Endothelial cell of umbilical vein (primary cell): ENCODE data around the gene USP28. TPM values are rescaled to one million over a fixed set of nuclear protein-coding genes. Genes with fewer than 3 reads are reported as not detected.
A peak's percentile ranks its signal among the peaks of the same experiment; 100 is the strongest.

Experiments
- BruUV-seq: library from RNA; stranded (reverse); fragments of 400-500 nt; replicated peaks from 2 replicates; lab custom pipeline; 2021; lab: Mats Ljungman, UMichigan
- CTCF ChIA-PET: fragments of 300-600, 350-600 bp; sonication (Branson Sonifier 250); formaldehyde crosslinking; loops from one replicate; lab custom pipeline; 2021; ENCODE audit warnings: antibody characterized with exemption, inconsistent platforms; lab: Charles Lee
- POLR2A ChIA-PET: fragments of 300-600, 350-600 bp; sonication (Branson Sonifier 250); formaldehyde crosslinking; loops from one replicate; lab custom pipeline; 2021; ENCODE audit warnings: antibody characterized with exemption, inconsistent platforms; lab: Charles Lee
- DNase-seq: peaks from one replicate; pipeline ENCODE4 v3.0.0-alpha.2; 2011; ENCODE audit warnings: low read depth, low spot score
- FAIRE-seq: peaks from 2 replicates; lab custom pipeline; 2011; peaks lifted over from hg19 to GRCh38; lab: Jason Lieb, UNC
- H2AFZ ChIP-seq: 2 replicates; pipeline ENCODE4 v1.6.0; 2012; ENCODE audit warnings: low read depth, low read length, control low read depth, inconsistent platforms
- H3K27ac ChIP-seq: 2 replicates; pipeline ENCODE4 v1.5.1; 2011; ENCODE audit warnings: low read depth, mild to moderate bottlenecking, control low read depth, low read length, moderate library complexity; ENCODE audit not compliant: insufficient read depth
- H3K27me3 ChIP-seq, 2 experiments: 2 replicates each; pipeline versions ENCODE4 v1.6.0 to v1.6.1; 2011; ENCODE audit warnings: low read length in 2 of 2, mixed read lengths in 1 of 2; ENCODE audit not compliant: control insufficient read depth in 2 of 2, insufficient read depth in 2 of 2
- H3K36me3 ChIP-seq, 2 experiments: 2 replicates in 1 of 2; 3 replicates in 1 of 2; pipeline ENCODE4 v1.5.1; 2011; ENCODE audit warnings: low read length in 2 of 2, mild to moderate bottlenecking in 1 of 2, moderate library complexity in 1 of 2; ENCODE audit not compliant: control insufficient read depth in 2 of 2, insufficient read depth in 2 of 2; ENCODE audit errors: extremely low read depth in 1 of 2
- H3K4me1 ChIP-seq: 3 replicates; pipeline ENCODE4 v1.5.1; 2011; ENCODE audit warnings: mild to moderate bottlenecking, low read length; ENCODE audit not compliant: control insufficient read depth, insufficient read depth; ENCODE audit errors: extremely low read depth
- H3K4me2 ChIP-seq: 2 replicates; pipeline ENCODE4 v1.6.1; 2011; ENCODE audit warnings: low read length, control low read depth, mixed read lengths; ENCODE audit not compliant: insufficient read depth
- H3K4me3 ChIP-seq, 3 experiments: fragments of 200-600 bp in 1 of 3; sonication (generic), shearing (Covaris generic) in 1 of 3; replicated peaks in 1 of 3; 2 replicates each; pipeline ENCODE4 v1.5.1; 2011 to 2016; ENCODE audit warnings: control low read depth in 3 of 3, low read length in 3 of 3, mild to moderate bottlenecking in 2 of 3, inconsistent platforms in 1 of 3, low read depth in 1 of 3, moderate library complexity in 1 of 3; ENCODE audit not compliant: insufficient read depth in 1 of 3
- H3K79me2 ChIP-seq: 2 replicates; pipeline ENCODE4 v1.6.0; 2012; ENCODE audit warnings: low read length, inconsistent platforms; ENCODE audit not compliant: control insufficient read depth, insufficient read depth
- H3K9ac ChIP-seq: replicated peaks from 2 replicates; pipeline ENCODE3; 2011; ENCODE audit warnings: low read length, control low read depth; ENCODE audit not compliant: insufficient read depth; ENCODE audit errors: extremely low read depth
- H3K9me1 ChIP-seq: replicated peaks from 3 replicates; pipeline ENCODE4 v1.6.0; 2011; ENCODE audit warnings: mild to moderate bottlenecking, low read length; ENCODE audit not compliant: control insufficient read depth, insufficient read depth; ENCODE audit errors: extremely low read depth
- H3K9me3 ChIP-seq: replicated peaks from 2 replicates; pipeline ENCODE4 v1.5.1; 2012; ENCODE audit warnings: low read length, inconsistent platforms; ENCODE audit not compliant: control insufficient read depth, insufficient read depth
- H4K20me1 ChIP-seq: replicated peaks from 2 replicates; pipeline ENCODE3; 2011; ENCODE audit warnings: mild to moderate bottlenecking, low read length; ENCODE audit not compliant: control insufficient read depth, insufficient read depth; ENCODE audit errors: extremely low read depth
- EZH2 ChIP-seq: IDR thresholded peaks from 2 replicates; pipeline ENCODE4 v1.6.1; 2012; ENCODE audit warnings: borderline replicate concordance, low read depth, mild to moderate bottlenecking, moderate library complexity, low read length, inconsistent platforms; ENCODE audit not compliant: severe bottlenecking
- GATA2 ChIP-seq: IDR thresholded peaks from 2 replicates; pipeline ENCODE4 v1.7.0; 2011; ENCODE audit warnings: low read depth, mild to moderate bottlenecking, moderate library complexity, mixed read lengths, low read length; ENCODE audit not compliant: insufficient read length, insufficient read depth
- JUN ChIP-seq: IDR thresholded peaks from 2 replicates; pipeline ENCODE4 v1.6.1; 2011; ENCODE audit warnings: borderline replicate concordance, low read depth; ENCODE audit not compliant: insufficient read length, insufficient read depth
- MYC ChIP-seq: IDR thresholded peaks from one replicate; pipeline ENCODE4 v1.6.1; 2011; ENCODE audit warnings: mild to moderate bottlenecking, low read depth, low read length
- POLR2A ChIP-seq: IDR thresholded peaks from 2 replicates; pipeline ENCODE4 v1.6.1; 2012; ENCODE audit warnings: low read depth, mild to moderate bottlenecking, control low read depth, low read length
- POLR2AphosphoS5 ChIP-seq: IDR thresholded peaks from 2 replicates; pipeline ENCODE4 v1.6.1; 2012; ENCODE audit warnings: low read depth, mild to moderate bottlenecking, control low read depth, low read length, moderate library complexity; ENCODE audit not compliant: insufficient read depth
- dilution Hi-C: fragments of 300-500 bp; cut with MboI; formaldehyde crosslinking; loops from one replicate; pipeline ENCODE4 v1.15.0; 2019; ENCODE audit warnings: low sequenced_read_pairs; ENCODE audit not compliant: extremely low pct_ligation_motif_present
- intact Hi-C: fragments of 100-400 bp; cut with micrococcal nuclease; formaldehyde crosslinking; loops from one replicate; pipeline ENCODE4 v1.10.0; 2022
- polyA plus RNA-seq, 4 experiments: library from polyadenylated mRNA; depleted of rRNA in 3 of 4; stranded (reverse) in 3 of 4; unstranded in 1 of 4; fragments of >200 nt; gene quantifications; 2 replicates each; pipeline versions ENCODE4 v1.2.1 to v1.2.3, GENCODE V29; 2011 to 2012; ENCODE audit warnings: missing spikeins in 1 of 4
- total RNA-seq: library from RNA; stranded (reverse); gene quantifications from 2 replicates; pipeline ENCODE4 v1.2.3, GENCODE V29; 2021
- TF ChIP-seq, protein P1 (sequence below): IDR thresholded peaks from 2 replicates; pipeline ENCODE4 v1.6.1; 2011; ENCODE audit not compliant: insufficient read depth, insufficient read length

USP28 gene
- total and polyA plus RNA-seq, 2 donors (not counting 3 experiments of a cell fraction or from before 2014, with no cell fraction given): 19.2 to 29.6 TPM

DNA sequence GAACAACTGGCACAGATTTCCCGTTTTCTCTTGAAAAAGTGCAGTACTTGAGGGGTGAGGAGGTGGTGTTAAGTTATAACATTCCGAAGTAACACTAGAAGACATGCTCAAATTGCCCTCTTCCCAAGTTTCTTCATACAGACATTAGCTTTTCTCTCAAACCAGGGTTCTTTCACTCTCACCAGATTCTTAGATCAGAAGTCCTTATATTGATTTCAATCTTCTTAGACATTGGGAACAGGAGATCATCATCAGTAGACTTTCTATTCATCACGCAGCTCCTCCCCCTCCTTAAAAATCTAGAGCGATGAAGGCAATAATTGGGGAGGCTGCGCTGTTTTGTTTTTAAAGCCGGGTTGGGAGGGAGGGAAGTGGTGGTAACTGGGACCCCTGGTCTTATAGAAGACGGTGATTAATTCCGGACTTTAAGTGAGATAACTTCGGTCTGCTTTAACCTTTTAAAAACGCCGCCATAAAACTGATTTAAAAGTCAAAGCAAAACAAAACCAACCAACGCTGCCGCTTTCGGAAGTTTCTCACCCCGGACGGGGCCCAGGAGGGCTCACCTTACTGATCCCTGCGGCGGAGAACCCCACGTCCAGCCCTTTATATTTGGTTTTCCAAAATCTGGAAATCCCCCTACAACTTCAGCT, 665 bp downstream of the USP28 start:
- intact Hi-C loops: loop anchor here (1.0 to 5.0 kb wide), 3 partner anchors 68 to 528 kb away; partner anchors contain the start of genes C11orf71, RBM7 and ZW10
- no peak for TF ChIP-seq EZH2
- TF ChIP-seq, protein P1, sequence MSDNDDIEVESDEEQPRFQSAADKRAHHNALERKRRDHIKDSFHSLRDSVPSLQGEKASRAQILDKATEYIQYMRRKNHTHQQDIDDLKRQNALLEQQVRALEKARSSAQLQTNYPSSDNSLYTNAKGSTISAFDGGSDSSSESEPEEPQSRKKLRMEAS: no peak
- no peak for TF ChIP-seq GATA2
- TF ChIP-seq JUN: no peak
- TF ChIP-seq MYC: no peak
- Histone ChIP-seq H3K4me2 (peak overlapping the region; percentile 98), H3K36me3 (no peaks in the 10 kb centered on the region), H2AFZ (peak overlapping the region; percentile 92), H4K20me1 (no peaks in the 10 kb centered on the region), H3K27ac (peak overlapping the region; percentile 39), H3K9ac (peak overlapping the region; percentile 88), H3K4me3 (peak overlapping the region; percentile 43 to 94 (median 94)), H3K27me3 (no peaks in the 10 kb centered on the region), H3K9me1 (no peaks in the 10 kb centered on the region), H3K9me3 (no peaks in the 10 kb centered on the region), H3K4me1 (peaks cover 24% of the 10 kb centered on the region), H3K79me2 (peaks cover 6% of the 10 kb centered on the region)
- ChIA-PET CTCF (interaction anchor here (0.9 to 1.9 kb wide), 6 partner anchors 15 to 387 kb away, joined by 3 to 14 read pairs (median 4); partner anchors contain the start of gene ZW10), POLR2A (interaction anchor here (0.6 to 0.7 kb wide), 2 partner anchors 20 to 46 kb away, joined by 3 read pairs; no protein-coding TSS in a partner anchor)
- DNase-seq: peak; percentile 53
- dilution Hi-C loops: no loop called here
- FAIRE-seq: no peak
- BruUV-seq: TSS peak; percentile 22

DNA sequence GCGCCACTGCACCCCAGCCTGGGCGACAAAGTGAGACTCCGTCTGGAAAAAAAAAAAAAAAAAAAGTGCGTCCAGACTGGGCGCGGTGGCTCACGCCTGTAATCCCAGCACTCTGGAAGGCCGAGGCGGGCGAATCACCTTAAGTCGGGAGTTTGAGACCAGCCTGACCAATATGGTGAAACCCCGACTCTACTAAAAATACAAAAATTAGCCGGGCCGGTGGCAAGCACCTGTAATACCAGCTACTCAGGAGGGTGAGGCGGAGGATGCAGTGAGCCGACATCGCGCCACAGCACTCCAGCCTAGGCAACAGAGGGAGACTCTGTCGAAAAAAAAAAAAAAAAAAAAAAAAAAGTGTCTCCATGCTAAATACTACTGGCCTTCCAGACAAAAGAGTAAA, 1.3 kb downstream of the USP28 start:
- H3K36me3 ChIP-seq: no peaks in the 10 kb centered on the region
- DNase-seq (no peak), FAIRE-seq (no peak)
- H3K9ac ChIP-seq: no peak overlapping the region
- H2AFZ ChIP-seq: peak overlapping the region; percentile 92
- H4K20me1 ChIP-seq: no peaks in the 10 kb centered on the region
- intact Hi-C loops: loop anchor here (2.0 kb wide), 1 partner anchor 67 kb away; no protein-coding TSS in a partner anchor
- no peaks in the 10 kb centered on the region for H3K9me3 ChIP-seq
- no peaks in the 10 kb centered on the region for H3K27me3 ChIP-seq
- BruUV-seq: no TSS peak
- CTCF ChIA-PET: interaction anchor here (0.9 to 1.9 kb wide), 5 partner anchors 14 to 387 kb away, joined by 3 to 14 read pairs (median 6); no protein-coding TSS in a partner anchor
- POLR2A ChIA-PET: interaction anchor here (0.6 to 0.7 kb wide), 2 partner anchors 19 to 46 kb away, joined by 3 read pairs; no protein-coding TSS in a partner anchor
- H3K4me1 ChIP-seq: peaks cover 24% of the 10 kb centered on the region
- H3K9me1 ChIP-seq: no peaks in the 10 kb centered on the region
- H3K27ac ChIP-seq: no peak overlapping the region
- peak overlapping the region in 2 of 3 experiments; percentile 94 for H3K4me3 ChIP-seq
- dilution Hi-C loops: no loop called here
- H3K4me2 ChIP-seq: peak overlapping the region; percentile 98
- TF ChIP-seq JUN (no peak), POLR2AphosphoS5 (no peak), POLR2A (no peak), EZH2 (no peak)
- peaks cover 6% of the 10 kb centered on the region for H3K79me2 ChIP-seq
